Smooth muscle cell of the brain vasculature (primary cell): ENCODE results near the gene PLCB4.
A peak's percentile ranks its signal among the peaks of the same experiment; 100 is the strongest.

ENCODE experiments used
- DNase-seq: peaks from one replicate; pipeline ENCODE4 v3.0.0-alpha.2; 2012; ENCODE audit warnings: low read depth, low spot score

Gene PLCB4

DNA sequence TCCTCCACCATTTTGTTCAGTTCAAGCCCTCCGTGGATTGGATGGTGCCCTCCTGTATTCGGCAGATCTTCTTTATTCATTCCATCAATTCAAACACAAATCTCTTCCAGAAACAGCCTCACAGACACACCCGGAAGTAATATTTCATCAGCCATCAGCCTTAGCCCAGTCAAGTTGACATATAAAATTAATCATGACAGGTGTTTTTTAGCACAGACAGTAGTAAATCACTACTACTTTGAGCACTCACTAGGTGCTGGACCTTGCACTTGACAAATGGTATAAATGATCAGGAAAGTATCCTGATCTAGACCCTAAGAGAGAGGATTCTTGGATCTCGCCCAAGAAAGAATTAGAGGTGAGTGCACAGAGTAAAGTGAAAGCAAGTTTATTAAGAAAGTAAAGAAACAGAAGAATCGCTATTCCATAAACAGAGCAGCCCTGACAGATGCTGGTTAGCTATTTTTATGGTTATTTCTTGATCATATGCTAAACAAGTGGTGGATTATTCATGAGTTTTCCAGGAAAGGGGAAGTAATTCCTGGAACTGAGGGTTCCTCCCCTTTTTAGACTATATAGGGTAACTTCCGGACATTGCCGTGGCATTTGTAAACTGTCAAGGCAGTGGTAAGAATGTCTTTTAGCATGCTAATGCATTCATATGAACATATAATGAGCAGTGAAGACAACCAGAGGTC lies 250.9 kb downstream of the PLCB4 start:
- no peak for DNase-seq

DNA sequence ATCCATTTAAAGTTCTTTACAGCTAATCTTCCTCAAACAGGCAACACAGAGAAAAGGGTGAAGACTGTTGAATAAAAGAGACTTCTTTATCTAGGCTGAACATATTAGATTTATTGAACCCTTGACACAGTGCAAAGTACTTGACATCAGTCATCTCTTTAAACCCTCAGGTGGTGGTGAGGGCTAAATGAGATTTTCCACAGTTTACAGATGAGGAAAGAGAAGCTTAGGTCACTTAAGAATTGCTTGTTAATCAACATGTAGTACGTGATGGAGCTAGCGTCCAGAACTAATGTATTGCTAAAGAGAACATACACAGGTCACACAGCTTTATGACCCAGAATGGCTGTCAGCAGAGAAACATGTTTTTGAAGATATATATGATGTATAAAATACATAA lies 252.1 kb downstream of the PLCB4 start:
- DNase-seq: no peak

DNA sequence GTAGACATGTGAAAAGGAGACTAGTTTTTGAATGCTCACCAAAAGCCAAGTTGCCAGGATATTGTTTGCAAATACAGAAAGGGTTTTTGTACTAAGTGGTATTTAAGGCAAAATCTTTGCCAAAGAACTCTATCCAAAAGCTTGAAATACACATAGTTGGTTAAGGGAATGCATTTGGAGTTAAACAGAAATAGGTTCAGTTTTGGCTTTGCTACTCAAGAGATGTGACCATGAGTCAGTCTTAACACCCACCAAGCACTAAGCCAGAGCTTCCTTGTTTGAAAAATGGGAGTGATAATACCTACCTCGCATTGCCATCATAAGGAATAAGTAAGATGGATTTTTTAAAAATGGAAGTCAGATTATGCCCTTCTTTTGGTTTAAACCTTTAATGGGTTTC lies 253.8 kb downstream of the PLCB4 start:
- no peak for DNase-seq

DNA sequence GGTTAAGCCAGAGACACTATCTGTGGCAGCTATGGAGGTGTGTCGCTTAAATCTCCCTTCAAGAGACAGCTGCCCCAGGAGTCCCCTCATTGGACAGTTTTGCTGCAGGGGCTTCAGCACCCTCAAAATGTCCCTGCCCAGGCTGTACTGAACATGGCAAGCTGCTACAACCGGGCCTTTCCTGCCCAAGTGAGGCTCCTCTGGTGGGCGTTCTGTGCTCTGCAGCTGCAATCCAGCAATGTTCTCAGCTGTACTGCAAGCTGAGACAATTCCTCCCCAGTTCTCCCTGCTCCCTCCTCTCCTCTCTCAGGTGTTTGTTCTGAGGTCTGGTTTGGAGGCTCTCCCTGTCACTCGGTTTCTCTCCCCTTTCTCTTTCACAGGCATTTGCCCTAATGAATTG lies 254.7 kb downstream of the PLCB4 start:
- DNase-seq: no peak

DNA sequence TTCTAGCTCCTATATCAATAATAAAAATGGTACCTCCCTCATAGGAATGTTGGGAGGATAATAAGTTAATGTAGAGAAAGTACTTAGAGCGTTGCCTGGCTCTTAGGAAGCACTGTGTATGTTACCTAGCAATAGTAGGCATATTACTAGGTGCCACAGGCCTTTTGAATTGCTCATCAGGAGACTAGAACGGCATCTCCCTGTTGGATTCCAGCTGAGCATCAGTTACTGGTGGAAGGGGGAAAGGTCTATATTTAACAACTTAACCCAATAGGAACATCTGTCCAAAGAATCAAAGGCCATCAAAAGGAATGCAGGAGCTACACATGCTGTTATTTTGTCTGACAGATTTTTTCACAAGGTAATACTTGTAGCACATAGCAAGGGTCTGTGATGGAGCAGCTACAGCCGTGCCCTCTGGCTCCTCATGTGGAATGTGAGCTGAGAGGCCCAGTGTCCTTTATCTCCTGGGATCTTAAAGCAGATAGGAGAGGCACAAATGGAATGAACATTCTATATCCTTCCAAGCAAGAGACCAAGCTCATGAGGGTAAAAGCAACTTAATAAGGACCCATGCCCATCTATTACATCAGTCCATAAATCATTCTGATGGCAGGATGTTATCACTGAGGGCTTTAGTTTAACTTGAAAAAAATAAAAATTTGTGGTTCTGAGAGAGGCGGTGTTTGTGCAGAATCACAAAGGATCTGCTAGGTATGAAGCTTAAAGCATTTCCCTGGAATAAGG lies 260.6 kb downstream of the PLCB4 start:
- DNase-seq: no peak

DNA sequence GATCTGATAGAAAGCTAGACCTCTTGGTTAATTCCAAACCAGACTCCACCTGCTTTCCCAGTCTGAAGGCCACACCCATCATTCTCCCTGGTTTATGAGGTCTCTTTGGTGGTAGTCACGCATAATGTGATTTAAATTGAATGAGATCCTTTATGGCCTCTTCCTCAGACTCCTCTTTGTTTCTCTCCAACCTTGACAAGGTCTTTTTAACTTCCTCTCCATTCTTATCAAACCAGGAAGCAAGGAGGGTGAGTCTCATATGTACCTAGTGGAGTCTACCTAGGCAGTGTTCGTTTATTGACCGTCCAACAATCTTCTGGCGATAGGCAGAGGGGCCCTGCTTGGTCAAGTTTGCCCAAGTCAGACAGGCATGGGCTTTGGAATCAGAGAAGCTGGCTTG lies 261.3 kb downstream of the PLCB4 start:
- no peak for DNase-seq

DNA sequence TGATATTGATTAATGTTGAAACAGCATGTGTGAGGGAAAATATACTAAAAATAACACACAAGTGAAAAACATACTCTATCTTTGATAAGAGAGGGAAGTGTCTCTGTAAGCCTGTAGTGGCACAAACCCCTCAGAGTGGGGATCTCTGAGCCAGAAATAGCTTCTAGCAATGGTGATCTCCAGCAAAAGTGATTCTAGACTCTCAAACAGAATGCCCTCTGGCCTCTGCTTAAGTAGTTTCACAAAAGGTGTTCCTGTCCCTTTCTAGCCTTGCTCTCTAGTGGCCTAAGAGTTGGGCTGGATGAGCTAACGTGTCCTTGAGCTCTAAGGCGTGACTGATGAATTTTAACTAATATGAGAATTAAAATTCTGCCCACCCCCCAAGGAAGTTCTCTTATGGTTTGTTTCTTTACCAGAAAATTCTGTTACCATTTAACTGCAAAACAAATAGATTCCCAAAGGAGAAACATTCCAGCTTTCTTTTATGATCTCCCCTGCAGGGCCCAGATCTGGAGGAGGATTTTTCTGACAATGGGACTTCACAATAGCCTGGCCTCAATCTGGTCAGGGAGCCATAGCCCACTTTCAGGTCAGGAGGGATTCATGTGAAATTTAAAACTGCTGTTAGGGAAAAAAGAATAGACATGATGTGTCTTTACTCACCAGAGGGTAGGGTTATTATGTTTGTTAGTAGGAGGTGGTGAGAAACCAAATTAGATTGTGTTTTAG lies 263.0 kb downstream of the PLCB4 start:
- DNase-seq: no peak

DNA sequence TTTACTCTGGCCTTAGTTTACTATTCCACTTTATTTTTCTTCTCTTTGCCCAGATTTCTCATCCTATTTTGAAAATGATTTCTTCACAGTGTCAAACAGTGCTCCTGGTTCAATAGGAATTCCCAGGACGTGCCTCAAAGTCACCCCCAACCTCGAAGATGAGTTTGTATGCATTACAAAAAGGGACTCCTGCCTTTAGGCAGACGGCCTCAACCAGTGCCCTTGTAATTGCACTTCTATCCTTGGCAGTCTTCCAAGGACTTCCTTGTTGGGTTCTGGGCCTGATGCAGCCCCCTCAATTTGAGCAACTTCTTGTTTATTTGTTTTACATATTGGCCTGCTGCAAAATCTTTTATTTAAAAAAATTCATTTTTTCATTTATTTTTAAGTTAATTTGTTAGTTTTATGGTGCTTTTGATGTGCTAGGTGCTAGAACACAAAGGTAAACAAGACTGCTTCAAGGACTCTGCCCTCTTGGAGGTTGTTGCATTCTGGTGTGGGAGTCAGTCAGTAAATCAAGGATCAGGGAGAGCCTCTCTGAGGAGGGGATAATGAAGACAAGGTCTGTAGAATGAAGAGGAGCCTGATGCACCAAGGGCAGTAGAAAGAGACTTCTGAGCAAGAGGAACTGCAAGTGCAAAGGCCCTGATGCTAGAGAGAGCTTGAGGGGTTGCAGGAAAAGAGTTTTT lies 264.0 kb downstream of the PLCB4 start:
- no peak for DNase-seq

DNA sequence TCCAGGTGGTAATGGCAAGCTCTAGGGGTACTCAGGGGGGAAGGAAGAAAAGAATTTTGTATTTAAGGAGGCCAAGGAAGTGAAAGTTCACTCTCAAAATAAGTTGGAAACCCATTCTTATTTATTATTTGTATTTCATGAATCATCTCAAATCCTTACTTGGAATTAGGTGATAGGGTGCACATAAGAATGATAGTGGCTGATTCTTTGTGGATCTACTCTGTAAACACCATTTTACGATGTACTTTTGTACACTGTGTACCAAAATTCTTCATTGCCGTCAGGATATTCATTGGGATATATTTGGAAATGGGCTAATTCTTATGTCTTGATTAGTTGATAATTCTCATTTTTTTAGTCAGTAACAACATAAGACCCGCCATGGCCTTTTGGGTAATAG lies 266.0 kb downstream of the PLCB4 start:
- DNase-seq: no peak

DNA sequence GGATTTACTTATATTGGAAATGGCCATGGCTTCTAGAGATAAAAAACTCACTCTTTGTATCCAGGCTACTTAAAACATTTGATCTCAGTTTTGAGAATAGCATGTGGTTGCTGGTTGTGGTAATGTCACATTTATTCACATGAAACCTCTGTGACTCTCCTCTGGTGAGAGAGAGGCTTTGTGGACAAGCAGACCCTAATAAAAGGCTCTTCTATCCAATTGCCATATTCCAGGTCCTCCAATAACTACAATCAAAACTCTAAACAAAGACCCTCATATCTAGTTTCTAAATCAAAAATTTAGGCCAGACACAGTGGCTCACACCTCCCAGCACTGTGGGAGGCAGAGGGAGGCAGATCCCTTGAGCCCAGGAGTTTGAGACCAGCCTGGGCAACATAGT lies 269.2 kb downstream of the PLCB4 start:
- DNase-seq: no peak

DNA sequence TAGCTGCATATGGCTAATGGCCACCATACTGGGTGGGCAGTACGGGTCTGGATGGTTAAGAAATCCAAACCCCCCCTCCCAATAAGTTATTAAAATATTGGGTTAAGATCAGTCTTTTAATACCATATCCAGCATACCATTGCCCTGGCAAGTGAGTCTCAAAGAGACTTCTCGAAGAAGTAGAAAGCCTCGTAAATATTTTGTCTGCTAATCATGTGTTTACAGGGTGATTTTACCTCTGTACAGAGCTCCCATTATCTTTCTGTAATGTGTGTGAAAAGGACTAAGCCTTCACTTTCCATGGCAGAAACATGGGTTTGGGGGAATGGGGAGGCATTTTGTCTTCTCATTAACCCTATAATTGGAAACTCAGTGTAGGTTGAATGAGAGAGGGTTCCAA lies 270.8 kb downstream of the PLCB4 start:
- no peak for DNase-seq

DNA sequence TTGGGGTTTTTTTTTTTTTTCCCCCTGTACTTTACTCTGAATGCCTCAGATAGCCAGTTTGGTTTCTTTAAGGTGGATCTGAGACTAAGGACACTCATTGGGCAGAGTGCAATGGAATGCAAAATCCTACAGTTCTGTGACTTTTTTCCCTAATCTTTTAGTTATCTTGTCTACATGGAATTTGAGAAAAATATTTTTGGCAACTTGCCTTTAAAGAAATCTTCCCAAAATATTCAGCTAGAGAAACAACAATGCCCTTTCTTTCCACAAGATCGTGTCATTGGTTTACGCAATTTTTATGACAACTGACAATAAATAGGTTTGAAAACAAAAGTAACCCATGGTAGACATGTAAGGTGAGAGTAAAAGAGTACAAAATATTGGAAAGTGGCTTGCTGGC lies 273.8 kb downstream of the PLCB4 start:
- no peak for DNase-seq

DNA sequence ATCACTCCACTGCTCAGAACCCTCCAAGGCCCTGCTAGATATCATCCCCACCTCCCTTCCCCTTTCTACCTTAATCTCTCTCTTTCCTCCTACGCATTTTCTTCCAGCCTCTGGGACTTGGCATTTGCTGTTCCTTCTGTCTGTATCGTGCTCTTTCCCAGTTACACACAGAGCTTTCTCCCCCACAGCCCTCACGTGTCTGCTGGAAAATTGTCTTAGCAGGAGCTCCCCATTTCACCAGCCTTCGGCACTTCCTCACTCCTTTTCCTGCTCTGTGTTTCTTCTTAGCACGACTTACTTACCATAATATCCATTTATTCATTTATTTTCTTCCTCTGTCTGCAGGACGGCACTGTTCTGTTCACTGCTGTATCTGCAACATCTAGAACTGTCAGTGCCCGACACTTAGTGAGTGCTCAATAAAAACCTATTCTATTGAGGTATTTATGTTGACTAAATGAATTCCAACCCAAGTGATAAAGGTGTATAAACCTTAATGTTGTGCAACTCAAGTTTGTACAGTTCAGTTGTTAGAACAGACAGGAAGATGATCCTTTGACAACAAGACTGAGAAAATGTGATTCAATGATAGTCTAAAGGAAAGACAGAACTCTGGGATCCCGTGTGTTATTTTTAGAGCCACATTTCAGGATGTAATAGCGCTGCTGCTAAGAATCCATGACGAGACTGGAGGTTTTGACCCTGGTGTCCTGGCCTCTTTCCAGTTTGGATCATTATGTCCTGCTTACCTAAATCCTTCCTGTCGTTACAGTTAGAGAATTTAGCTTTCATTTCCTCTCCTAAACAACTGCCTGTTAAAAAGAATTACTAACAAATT lies 275.4 kb downstream of the PLCB4 start:
- DNase-seq: peak; percentile 49

DNA sequence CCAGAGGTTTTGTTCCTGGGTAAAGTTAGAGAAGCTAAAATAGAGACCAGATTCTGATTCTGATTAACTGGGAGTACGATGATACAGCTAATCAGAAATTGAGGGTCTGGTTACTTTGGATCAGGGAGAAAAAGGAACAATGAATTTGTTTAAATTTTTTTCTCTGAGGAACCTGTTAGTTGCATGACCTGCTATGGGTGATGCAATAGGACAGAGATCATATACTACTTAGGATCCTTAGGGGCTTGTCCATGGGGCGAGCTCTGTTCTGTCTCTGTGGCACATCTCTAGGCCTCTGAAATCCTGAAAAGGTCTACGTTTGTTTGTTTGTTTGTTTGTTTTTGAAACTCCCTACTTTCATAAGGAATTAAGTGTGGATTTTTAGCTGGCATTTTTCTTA lies 279.4 kb downstream of the PLCB4 start:
- no peak for DNase-seq

DNA sequence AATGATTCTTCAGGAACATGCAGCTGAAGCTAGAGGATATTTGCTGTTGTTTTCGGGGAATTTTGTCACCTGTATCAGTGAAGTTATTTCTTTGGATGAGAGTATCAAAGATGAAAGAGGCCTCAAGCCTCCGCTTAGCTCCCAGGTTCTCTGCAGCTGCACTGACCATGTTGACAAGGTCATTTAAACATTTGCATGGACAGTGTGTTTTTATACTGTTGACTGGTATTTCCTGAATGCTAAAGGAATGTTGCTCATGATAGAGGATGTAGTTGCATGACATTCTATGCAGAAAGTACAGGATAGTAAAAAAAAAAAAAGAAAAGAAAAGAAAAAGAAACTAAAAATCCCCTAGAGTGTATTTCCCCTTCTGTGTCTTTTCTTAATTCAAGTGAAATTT lies 279.9 kb downstream of the PLCB4 start:
- no peak for DNase-seq

DNA sequence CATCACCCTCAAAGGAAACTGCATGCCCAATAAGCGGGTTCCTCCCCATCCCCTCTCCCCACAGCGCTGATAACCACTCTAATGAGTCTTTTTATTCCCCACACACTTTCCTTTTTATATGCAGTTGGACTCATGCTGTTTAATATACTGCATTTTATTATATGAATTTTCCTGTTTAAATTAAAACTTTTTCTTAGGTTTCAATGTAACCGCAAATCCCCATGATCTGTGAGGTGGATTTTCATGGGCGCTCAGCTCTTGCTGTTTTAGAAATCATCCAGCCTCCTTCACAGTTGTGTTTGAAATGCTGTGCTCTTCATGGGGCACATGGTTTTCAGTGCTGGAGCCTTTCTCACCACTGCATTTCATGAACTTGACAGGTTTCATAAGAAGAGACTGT lies 280.4 kb downstream of the PLCB4 start:
- DNase-seq: no peak

DNA sequence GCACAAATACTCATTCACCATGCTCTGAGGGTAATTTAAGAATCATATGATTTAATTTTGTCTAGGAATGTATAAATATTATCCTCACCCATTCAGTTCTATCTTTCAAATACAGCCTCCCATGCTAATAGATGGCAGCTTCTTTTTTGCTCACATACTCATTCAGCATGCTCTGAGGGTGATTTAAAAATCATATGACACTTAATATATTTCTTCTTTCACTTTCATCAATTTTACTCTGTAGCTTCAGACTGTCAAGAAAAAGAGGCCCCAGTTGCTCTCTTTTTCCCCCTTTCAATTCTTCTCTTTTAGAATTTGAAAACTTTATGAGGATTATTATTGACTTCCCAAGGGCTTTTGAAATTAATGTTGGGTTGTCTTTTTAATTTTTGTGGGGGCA lies 283.9 kb downstream of the PLCB4 start:
- no peak for DNase-seq

DNA sequence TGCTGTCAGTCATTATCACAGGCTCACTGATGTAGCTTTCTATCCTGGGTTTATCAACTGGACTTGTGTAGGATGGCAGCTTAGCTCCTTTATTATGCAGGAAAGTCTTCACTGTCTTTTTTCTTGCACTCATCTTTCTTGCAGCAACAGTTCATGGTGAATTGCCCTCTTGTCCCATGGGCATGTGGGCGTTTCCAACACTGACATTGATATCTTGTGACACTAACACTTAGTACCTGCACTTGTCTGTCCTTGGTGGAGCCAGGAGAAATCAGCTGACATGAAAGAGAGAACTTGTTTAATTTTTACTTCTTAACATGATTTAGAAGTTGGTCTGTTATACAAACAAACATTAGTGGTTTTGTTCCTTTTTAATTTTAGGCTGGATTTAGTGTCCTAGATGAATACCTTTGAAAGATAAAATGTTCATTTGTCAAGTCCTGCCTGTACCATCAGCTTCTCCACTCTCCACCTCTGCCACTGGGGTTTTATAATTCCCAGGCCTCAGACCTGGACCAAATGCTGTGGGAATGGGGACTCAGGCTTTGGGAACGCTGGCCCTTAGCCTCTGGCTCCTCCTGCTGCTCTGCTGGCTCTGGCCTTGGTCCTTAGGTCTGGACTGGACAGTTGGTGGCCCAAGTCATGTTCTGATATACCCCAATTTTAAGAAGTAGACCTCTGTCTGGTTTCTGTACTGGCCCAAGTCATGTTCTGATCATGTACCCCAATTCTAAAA lies 284.5 kb downstream of the PLCB4 start:
- no peak for DNase-seq

DNA sequence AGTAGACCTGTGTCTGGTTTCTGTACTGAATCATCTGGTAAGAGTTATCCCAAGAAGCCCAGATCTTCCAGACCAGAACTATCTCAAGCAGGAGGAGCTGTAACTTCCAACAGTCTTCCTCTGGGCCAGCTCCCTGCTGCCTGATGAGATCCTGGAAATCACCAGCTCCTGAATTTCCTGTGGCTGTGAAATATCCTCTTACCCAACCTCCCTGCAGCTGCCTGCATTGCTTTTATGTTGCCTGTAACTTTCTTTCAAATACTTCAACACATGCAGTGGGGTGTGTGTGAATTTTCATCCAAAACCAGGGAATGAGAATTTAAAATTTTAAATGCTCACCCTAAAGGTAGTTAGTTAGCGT lies 285.0 kb downstream of the PLCB4 start:
- no peak for DNase-seq

DNA sequence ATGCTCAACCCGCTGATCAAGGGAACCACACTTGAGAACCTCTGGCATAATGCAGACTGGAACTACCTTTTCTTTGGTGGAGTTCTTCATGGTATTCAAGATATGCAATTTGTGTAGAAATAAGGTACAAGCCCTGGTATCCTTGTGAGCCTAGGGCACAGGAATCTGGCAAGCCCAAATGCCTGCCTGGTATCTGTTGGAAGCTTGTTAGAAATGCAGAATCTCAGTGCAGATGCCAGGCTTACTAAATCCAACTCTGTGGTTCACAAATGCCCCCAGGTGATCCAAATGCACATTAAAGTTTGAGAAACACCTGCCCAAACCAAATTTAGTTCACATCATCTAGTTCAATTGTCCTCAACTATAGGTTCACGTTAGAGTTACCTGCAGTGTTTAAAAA lies 285.7 kb downstream of the PLCB4 start:
- DNase-seq: no peak

DNA sequence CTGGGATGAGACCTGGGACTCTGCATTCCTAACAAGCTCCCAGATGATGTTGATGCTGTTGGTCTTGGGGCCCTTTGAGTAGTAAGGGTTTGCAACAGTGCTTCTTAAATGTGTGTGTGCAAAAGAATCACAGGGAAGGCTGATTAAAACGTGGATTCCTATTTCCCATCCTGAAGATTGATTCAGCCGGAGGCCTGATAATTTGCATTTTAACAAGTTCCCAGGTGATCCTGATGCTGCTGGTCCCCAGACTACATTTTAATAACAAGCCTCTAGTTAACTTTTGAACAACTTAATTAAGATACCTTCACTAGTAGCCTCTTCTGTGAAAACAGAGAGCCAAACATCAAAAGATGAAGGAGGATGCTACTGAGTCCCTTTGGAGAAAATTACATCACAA lies 289.1 kb downstream of the PLCB4 start:
- no peak for DNase-seq
